GM21529 (cell line): ENCODE data around the gene NSUN5.
"Not testable (repeated sequence)": the region's sequence is repeated elsewhere in the genome, so short reads cannot be mapped to it uniquely, and the experiment has no call there.

ENCODE experiments used
- ATAC-seq: cut with Tn5 transposase; IDR thresholded peaks from one replicate; pipeline ENCODE4 v1.9.1; 2021; ENCODE audit not compliant: unreplicated experiment

NSUN5 gene

GRCh38 chr7:73327449-73327848 is 18.8 kb upstream of the NSUN5 start:
- ATAC-seq = not testable (repeated sequence)

- ATAC-seq = not testable (repeated sequence)
Observed at GRCh38 chr7:73325424-73325823, 16.8 kb upstream of the NSUN5 start.

GRCh38 chr7:73324081-73324845 is 15.6 kb upstream of the NSUN5 start:
- ATAC-seq = not testable (repeated sequence)

GRCh38 chr7:73323434-73324080 is 14.9 kb upstream of the NSUN5 start:
- not testable (repeated sequence) for ATAC-seq

GRCh38 chr7:73320009-73320408 is 11.4 kb upstream of the NSUN5 start:
- ATAC-seq = not testable (repeated sequence)

GRCh38 chr7:73319541-73319940 is 10.9 kb upstream of the NSUN5 start:
- ATAC-seq = not testable (repeated sequence)

GRCh38 chr7:73318656-73319204 is 10.1 kb upstream of the NSUN5 start:
- not testable (repeated sequence) for ATAC-seq

GRCh38 chr7:73316521-73316920 is 7.9 kb upstream of the NSUN5 start:
- ATAC-seq = no peak

- no peak for ATAC-seq
Observed at GRCh38 chr7:73314271-73314670, 5.6 kb upstream of the NSUN5 start.

- no peak for ATAC-seq
Observed at GRCh38 chr7:73313521-73313906, 4.9 kb upstream of the NSUN5 start.

GRCh38 chr7:73312831-73313520 is 4.3 kb upstream of the NSUN5 start:
- ATAC-seq = no peak

- not testable (repeated sequence) for ATAC-seq
Observed at GRCh38 chr7:73311421-73311820, 2.8 kb upstream of the NSUN5 start.

- ATAC-seq = peak; percentile 35
Observed at GRCh38 chr7:73308074-73308664, 457 bp downstream of the NSUN5 start.

GRCh38 chr7:73307436-73307835 is 1.2 kb downstream of the NSUN5 start:
- no peak for ATAC-seq

- ATAC-seq = not testable (repeated sequence)
Observed at GRCh38 chr7:73304612-73305387, 3.8 kb downstream of the NSUN5 start.

GRCh38 chr7:73304071-73304470 is 4.6 kb downstream of the NSUN5 start:
- ATAC-seq = no peak

GRCh38 chr7:73303546-73303945 is 5.1 kb downstream of the NSUN5 start:
- ATAC-seq = no peak

GRCh38 chr7:73302846-73303245 is 5.8 kb downstream of the NSUN5 start:
- not testable (repeated sequence) for ATAC-seq

- ATAC-seq = not testable (repeated sequence)
Observed at GRCh38 chr7:73301108-73301507, 7.5 kb downstream of the NSUN5 start.

- ATAC-seq = not testable (repeated sequence)
Observed at GRCh38 chr7:73299812-73300211, 8.8 kb downstream of the NSUN5 start.
